Activated naive CD4-positive, alpha-beta T cell treated with anti-CD3 and anti-CD28 coated beads, Interleukin-2, amount 10 ng/mL, durations not matched to agents 7 days and 5 days (primary cell): ENCODE results near the gene ZIC2.
A peak's percentile ranks its signal among the peaks of the same experiment; 100 is the strongest.

ENCODE experiments used
- CTCF ChIA-PET: fragments of 350-600 bp; sonication (Branson Sonifier 250); formaldehyde crosslinking; loops from one replicate; lab custom pipeline; 2021; ENCODE audit warnings: antibody characterized with exemption; lab: Charles Lee
- DNase-seq: peaks from one replicate; pipeline ENCODE4 v3.0.0-alpha.2; 2020
- H3K27ac Mint-ChIP-seq: one replicate; pipeline ENCODE4 v1.8.0; 2021; ENCODE audit warnings: mild to moderate bottlenecking, moderate library complexity, mixed read lengths
- H3K27me3 Mint-ChIP-seq: one replicate; pipeline ENCODE4 v1.8.0; 2021; ENCODE audit warnings: mild to moderate bottlenecking, mixed read lengths
- H3K36me3 Mint-ChIP-seq: one replicate; pipeline ENCODE4 v1.8.0; 2021; ENCODE audit warnings: mixed read lengths
- H3K4me1 Mint-ChIP-seq: one replicate; pipeline ENCODE4 v1.8.0; 2021; ENCODE audit warnings: mixed read lengths
- H3K4me3 Mint-ChIP-seq: one replicate; pipeline ENCODE4 v1.8.0; 2021; ENCODE audit warnings: mild to moderate bottlenecking, moderate library complexity, mixed read lengths
- H3K9me3 Mint-ChIP-seq: one replicate; pipeline ENCODE4 v1.8.0; 2021; ENCODE audit warnings: mixed read lengths

ZIC2 gene

GRCh38 chr13:99953138-99953755 lies 28.3 kb upstream of the ZIC2 start:
- Mint-ChIP-seq H3K27ac (no peak overlapping the region), H3K4me1 (peaks cover 13% of the 10 kb centered on the region), H3K27me3 (peaks cover 93% of the 10 kb centered on the region), H3K4me3 (no peak overlapping the region), H3K36me3 (no peaks in the 10 kb centered on the region), H3K9me3 (no peaks in the 10 kb centered on the region)
- CTCF ChIA-PET, result no interaction called here
- no peak for DNase-seq

GRCh38 chr13:99955107-99955746 lies 26.4 kb upstream of the ZIC2 start:
- CTCF ChIA-PET, result no interaction called here
- peak overlapping the region; percentile 9 for H3K27ac Mint-ChIP-seq
- H3K4me1 Mint-ChIP-seq, result peaks cover 24% of the 10 kb centered on the region

GRCh38 chr13:99955747-99956472 lies 25.7 kb upstream of the ZIC2 start:
- H3K36me3 Mint-ChIP-seq, result peaks cover 3% of the 10 kb centered on the region
- H3K27me3 Mint-ChIP-seq, result peaks cover 95% of the 10 kb centered on the region
- H3K9me3 Mint-ChIP-seq, result no peaks in the 10 kb centered on the region
- CTCF ChIA-PET, result no interaction called here
- no peak overlapping the region for H3K27ac Mint-ChIP-seq
- H3K4me1 Mint-ChIP-seq, result peaks cover 24% of the 10 kb centered on the region
- no peak for DNase-seq
- H3K4me3 Mint-ChIP-seq, result peak overlapping the region; percentile 41

More at GRCh38 chr13:99955107-99955746, 26.4 kb upstream of the ZIC2 start:
- H3K36me3 Mint-ChIP-seq, result peaks cover 3% of the 10 kb centered on the region
- peaks cover 93% of the 10 kb centered on the region for H3K27me3 Mint-ChIP-seq
- no peaks in the 10 kb centered on the region for H3K9me3 Mint-ChIP-seq
- no peak overlapping the region for H3K4me3 Mint-ChIP-seq
- DNase-seq, result no peak

GRCh38 chr13:99956473-99957349 lies 24.9 kb upstream of the ZIC2 start:
- H3K4me1 Mint-ChIP-seq, result peaks cover 24% of the 10 kb centered on the region
- H3K27ac Mint-ChIP-seq, result peak overlapping the region; percentile 28
- peaks cover 100% of the 10 kb centered on the region for H3K27me3 Mint-ChIP-seq
- peak overlapping the region; percentile 41 for H3K4me3 Mint-ChIP-seq
- CTCF ChIA-PET, result no interaction called here
- no peak for DNase-seq
- no peaks in the 10 kb centered on the region for H3K9me3 Mint-ChIP-seq
- peaks cover 3% of the 10 kb centered on the region for H3K36me3 Mint-ChIP-seq

GRCh38 chr13:99958406-99959126 lies 23.0 kb upstream of the ZIC2 start:
- CTCF ChIA-PET, result interaction anchor here (0.9 kb wide), 1 partner anchor 302 kb away, joined by 3 read pairs; no protein-coding TSS in a partner anchor
- no peak overlapping the region for H3K4me3 Mint-ChIP-seq
- H3K4me1 Mint-ChIP-seq, result peaks cover 24% of the 10 kb centered on the region
- H3K9me3 Mint-ChIP-seq, result no peaks in the 10 kb centered on the region
- H3K36me3 Mint-ChIP-seq, result peaks cover 3% of the 10 kb centered on the region
- peak overlapping the region; percentile 6 for H3K27ac Mint-ChIP-seq
- DNase-seq, result no peak
- H3K27me3 Mint-ChIP-seq, result peaks cover 89% of the 10 kb centered on the region

GRCh38 chr13:99959127-99959539 lies 22.5 kb upstream of the ZIC2 start:
- CTCF ChIA-PET, result interaction anchor here (0.9 to 1.0 kb wide), 2 partner anchors 59 to 303 kb away, joined by 3 read pairs; no protein-coding TSS in a partner anchor
- H3K27ac Mint-ChIP-seq, result peak overlapping the region; percentile 6
- H3K36me3 Mint-ChIP-seq, result peaks cover 3% of the 10 kb centered on the region

GRCh38 chr13:99959540-99960230 lies 21.9 kb upstream of the ZIC2 start:
- Mint-ChIP-seq H3K27ac (peak overlapping the region; percentile 45), H3K27me3 (peaks cover 84% of the 10 kb centered on the region), H3K9me3 (no peaks in the 10 kb centered on the region), H3K4me1 (peaks cover 24% of the 10 kb centered on the region), H3K4me3 (peak overlapping the region; percentile 37), H3K36me3 (peaks cover 3% of the 10 kb centered on the region)
- DNase-seq, result peak; percentile 51
- CTCF ChIA-PET, result interaction anchor here (0.9 to 1.0 kb wide), 2 partner anchors 59 to 303 kb away, joined by 3 read pairs; no protein-coding TSS in a partner anchor

More at GRCh38 chr13:99959127-99959539, 22.5 kb upstream of the ZIC2 start:
- DNase-seq, result no peak
- H3K4me3 Mint-ChIP-seq, result peak overlapping the region; percentile 7
- H3K4me1 Mint-ChIP-seq, result peaks cover 24% of the 10 kb centered on the region
- H3K27me3 Mint-ChIP-seq, result peaks cover 88% of the 10 kb centered on the region
- no peaks in the 10 kb centered on the region for H3K9me3 Mint-ChIP-seq

GRCh38 chr13:99960663-99961311 lies 20.8 kb upstream of the ZIC2 start:
- no peak for DNase-seq
- H3K27ac Mint-ChIP-seq, result no peak overlapping the region
- peaks cover 3% of the 10 kb centered on the region for H3K36me3 Mint-ChIP-seq
- peaks cover 80% of the 10 kb centered on the region for H3K27me3 Mint-ChIP-seq
- H3K9me3 Mint-ChIP-seq, result no peaks in the 10 kb centered on the region
- CTCF ChIA-PET, result interaction anchor here (0.6 to 0.8 kb wide), 2 partner anchors 9 to 292 kb away, joined by 4 read pairs; no protein-coding TSS in a partner anchor
- H3K4me1 Mint-ChIP-seq, result peaks cover 24% of the 10 kb centered on the region
- H3K4me3 Mint-ChIP-seq, result no peak overlapping the region

GRCh38 chr13:99961636-99962035 lies 19.9 kb upstream of the ZIC2 start:
- H3K36me3 Mint-ChIP-seq, result peaks cover 3% of the 10 kb centered on the region
- DNase-seq, result no peak
- H3K4me1 Mint-ChIP-seq, result peaks cover 18% of the 10 kb centered on the region
- CTCF ChIA-PET, result interaction anchor here (0.8 kb wide), 1 partner anchor 10 kb away, joined by 4 read pairs; no protein-coding TSS in a partner anchor
- H3K9me3 Mint-ChIP-seq, result no peaks in the 10 kb centered on the region
- H3K27ac Mint-ChIP-seq, result no peak overlapping the region
- no peak overlapping the region for H3K4me3 Mint-ChIP-seq
- peaks cover 80% of the 10 kb centered on the region for H3K27me3 Mint-ChIP-seq

GRCh38 chr13:99962242-99962641 lies 19.3 kb upstream of the ZIC2 start:
- no peak for DNase-seq

GRCh38 chr13:99963816-99964339 lies 17.7 kb upstream of the ZIC2 start:
- Mint-ChIP-seq H3K27me3 (peaks cover 75% of the 10 kb centered on the region), H3K36me3 (peaks cover 6% of the 10 kb centered on the region), H3K4me3 (no peak overlapping the region), H3K4me1 (peaks cover 14% of the 10 kb centered on the region), H3K27ac (no peak overlapping the region), H3K9me3 (no peaks in the 10 kb centered on the region)
- CTCF ChIA-PET, result interaction anchor here (0.8 kb wide), 1 partner anchor 272 kb away, joined by 3 read pairs; no protein-coding TSS in a partner anchor
- DNase-seq, result no peak

More at GRCh38 chr13:99962242-99962641, 19.3 kb upstream of the ZIC2 start:
- CTCF ChIA-PET, result no interaction called here
- peaks cover 76% of the 10 kb centered on the region for H3K27me3 Mint-ChIP-seq
- no peak overlapping the region for H3K4me3 Mint-ChIP-seq
- no peaks in the 10 kb centered on the region for H3K9me3 Mint-ChIP-seq
- H3K36me3 Mint-ChIP-seq, result peaks cover 3% of the 10 kb centered on the region
- H3K27ac Mint-ChIP-seq, result no peak overlapping the region
- peaks cover 15% of the 10 kb centered on the region for H3K4me1 Mint-ChIP-seq
